ENCODE measurements around the gene KCTD16. TPM values are rescaled to one million over a fixed set of nuclear protein-coding genes. Genes with fewer than 3 reads are reported as not detected.

Gene KCTD16
- total RNA-seq, 2 experiments from 2014 or later, result 0.19 to 0.32 TPM

- BruUV-seq (replicated peaks), result no TSS peak
- Histone ChIP-seq H3K9me3 (ENCODE audit: low read length) (no peaks in the 10 kb centered on the region), H3K4me3 (ENCODE audit: low read depth, low read length, poor library complexity, severe bottlenecking) (no peak overlapping the region), H3K9me2 (ENCODE audit: insufficient read depth, low read length) (no peaks in the 10 kb centered on the region), H4K20me1 (ENCODE audit: insufficient read depth, low read length) (no peaks in the 10 kb centered on the region), H3K27ac (ENCODE audit: low read depth, low read length, poor library complexity, severe bottlenecking) (no peak overlapping the region), H3K36me3 (ENCODE audit: insufficient read depth, low read length) (no peaks in the 10 kb centered on the region), H3K4me1 (ENCODE audit: insufficient read depth, low read length, poor library complexity, severe bottlenecking) (no peaks in the 10 kb centered on the region), H3K79me2 (ENCODE audit: insufficient read depth, low read depth, low read length) (no peaks in the 10 kb centered on the region), H2AFZ (ENCODE audit: low read length) (no peak overlapping the region), H3K4me2 (ENCODE audit: low read length) (no peak overlapping the region)
- POLR2A ChIA-PET, result no interaction called here
- intact Hi-C loops (cut with micrococcal nuclease; ENCODE audit: unreplicated experiment), result no loop called here
- DNase-seq (ENCODE audit: low spot score), result no peak
- TF ChIP-seq CTCF (conservative IDR thresholded peaks at IDR 0.05; ENCODE audit: low read length) (no peak), EZH2phosphoT487 (IDR thresholded peaks at IDR 0.05; ENCODE audit: borderline replicate concordance, low read depth, low read length) (no peak)
- CTCF ChIA-PET (ENCODE audit: unreplicated experiment), result no interaction called here
Observed at GRCh38 chr5:144405991-144406390, 235.3 kb downstream of the KCTD16 start.

- POLR2A ChIA-PET, result interaction anchor here (0.7 kb wide), 1 partner anchor 71 kb away, joined by 3 read pairs; no protein-coding TSS in a partner anchor
- Histone ChIP-seq H3K4me3 (ENCODE audit: low read depth, low read length, poor library complexity, severe bottlenecking) (no peak overlapping the region), H3K79me2 (ENCODE audit: insufficient read depth, low read depth, low read length) (no peaks in the 10 kb centered on the region), H3K9me3 (ENCODE audit: low read length) (no peaks in the 10 kb centered on the region), H2AFZ (ENCODE audit: low read length) (no peak overlapping the region), H4K20me1 (ENCODE audit: insufficient read depth, low read length) (no peaks in the 10 kb centered on the region), H3K9me2 (ENCODE audit: insufficient read depth, low read length) (no peaks in the 10 kb centered on the region), H3K4me2 (ENCODE audit: low read length) (no peak overlapping the region), H3K4me1 (ENCODE audit: insufficient read depth, low read length, poor library complexity, severe bottlenecking) (no peaks in the 10 kb centered on the region), H3K36me3 (ENCODE audit: insufficient read depth, low read length) (no peaks in the 10 kb centered on the region), H3K27ac (ENCODE audit: low read depth, low read length, poor library complexity, severe bottlenecking) (no peak overlapping the region)
- BruUV-seq (replicated peaks), result no TSS peak
- CTCF ChIA-PET (ENCODE audit: unreplicated experiment), result no interaction called here
- no peak for DNase-seq (ENCODE audit: low spot score)
- TF ChIP-seq CTCF (conservative IDR thresholded peaks at IDR 0.05; ENCODE audit: low read length) (no peak), EZH2phosphoT487 (IDR thresholded peaks at IDR 0.05; ENCODE audit: borderline replicate concordance, low read depth, low read length) (no peak)
- intact Hi-C loops (cut with micrococcal nuclease; ENCODE audit: unreplicated experiment), result no loop called here
Observed at GRCh38 chr5:144406442-144406841, 235.8 kb downstream of the KCTD16 start.

- Histone ChIP-seq H3K4me3 (ENCODE audit: low read depth, low read length, poor library complexity, severe bottlenecking) (no peak overlapping the region), H3K36me3 (ENCODE audit: insufficient read depth, low read length) (no peaks in the 10 kb centered on the region), H3K9me3 (ENCODE audit: low read length) (no peaks in the 10 kb centered on the region), H3K4me2 (ENCODE audit: low read length) (no peak overlapping the region), H3K79me2 (ENCODE audit: insufficient read depth, low read depth, low read length) (no peaks in the 10 kb centered on the region), H3K9me2 (ENCODE audit: insufficient read depth, low read length) (no peaks in the 10 kb centered on the region), H3K4me1 (ENCODE audit: insufficient read depth, low read length, poor library complexity, severe bottlenecking) (no peaks in the 10 kb centered on the region), H2AFZ (ENCODE audit: low read length) (no peak overlapping the region), H3K27ac (ENCODE audit: low read depth, low read length, poor library complexity, severe bottlenecking) (no peak overlapping the region), H4K20me1 (ENCODE audit: insufficient read depth, low read length) (no peaks in the 10 kb centered on the region)
- TF ChIP-seq CTCF (conservative IDR thresholded peaks at IDR 0.05; ENCODE audit: low read length) (no peak), EZH2phosphoT487 (IDR thresholded peaks at IDR 0.05; ENCODE audit: borderline replicate concordance, low read depth, low read length) (no peak)
- CTCF ChIA-PET (ENCODE audit: unreplicated experiment), result no interaction called here
- intact Hi-C loops (cut with micrococcal nuclease; ENCODE audit: unreplicated experiment), result no loop called here
- no TSS peak for BruUV-seq (replicated peaks)
- POLR2A ChIA-PET, result interaction anchor here (0.5 kb wide), 1 partner anchor 15 kb away, joined by 3 read pairs; no protein-coding TSS in a partner anchor
- no peak for DNase-seq (ENCODE audit: low spot score)
Observed at GRCh38 chr5:144414202-144415029, 243.7 kb downstream of the KCTD16 start.

Measured in OCI-LY7 (cell line).